HFF-Myc (cell line): ENCODE data around the gene HNRNPAB.

Experiments
- DNase-seq: peaks from one replicate; pipeline ENCODE4 v3.0.0-alpha.2; 2011; ENCODE audit warnings: low read depth; ENCODE audit errors: extremely low read depth
- H3K4me3 ChIP-seq: replicated peaks from 2 replicates; pipeline ENCODE4 v1.5.1; 2011; ENCODE audit warnings: low read depth, mild to moderate bottlenecking, control low read depth, low read length
- CTCF ChIP-seq: IDR thresholded peaks from 2 replicates; pipeline ENCODE4 v1.5.1; 2012; ENCODE audit warnings: mild to moderate bottlenecking, low read depth, low read length, control low read depth; ENCODE audit errors: missing control alignments

The HNRNPAB gene

GRCh38 chr5:178204182-178204934, at the start of gene HNRNPAB:
TSS of gene HNRNPAB (plus strand) at chr5:178204533. CDS start at chr5:178204838, 305 bp downstream.
- no peak for TF ChIP-seq CTCF
- peak; percentile 93 for DNase-seq
- peak within 1 kb of the TSS; percentile 97 for H3K4me3 ChIP-seq

GRCh38 chr5:178155065-178155464, 49.3 kb upstream of the HNRNPAB start:
- DNase-seq = no peak
- TF ChIP-seq CTCF = no peak
- H3K4me3 ChIP-seq = no peak overlapping the region

GRCh38 chr5:178160176-178160575, 44.2 kb upstream of the HNRNPAB start:
- TF ChIP-seq CTCF = no peak
- H3K4me3 ChIP-seq = no peak overlapping the region
- no peak for DNase-seq

GRCh38 chr5:178162481-178162880, 41.9 kb upstream of the HNRNPAB start:
- no peak for DNase-seq
- H3K4me3 ChIP-seq = no peak overlapping the region
- TF ChIP-seq CTCF = no peak

- H3K4me3 ChIP-seq = no peak overlapping the region
- DNase-seq = peak; percentile 40
- TF ChIP-seq CTCF = peak; percentile 99
Observed at GRCh38 chr5:178163772-178164735, 40.3 kb upstream of the HNRNPAB start.

GRCh38 chr5:178165581-178165980, 38.8 kb upstream of the HNRNPAB start:
- no peak overlapping the region for H3K4me3 ChIP-seq
- DNase-seq = no peak
- no peak for TF ChIP-seq CTCF
